ENCODE measurements around the gene MINDY4.

GRCh38 chr7:30907527-30908267, 136.5 kb downstream of the MINDY4 start:
- TF ChIP-seq CTCF (IDR thresholded peaks at IDR 0.05; ENCODE audit: low read depth, low read length, poor library complexity, severe bottlenecking): no peak
- TF ChIP-seq EZH2phosphoT487 (IDR thresholded peaks at IDR 0.05; ENCODE audit: borderline replicate concordance, low read length): no peak
